22Rv1 (cell line): ENCODE data around the gene SERPINC1.
"Not testable (repeated sequence)": the region's sequence is repeated elsewhere in the genome, so short reads cannot be mapped to it uniquely, and the experiment has no call there.

ENCODE experiments used
- H3K27ac ChIP-seq: fragments of 450-650 bp; 2 replicates; pipeline ENCODE4 v1.5.1; 2017
- ZFX ChIP-seq: fragments of 450-650 bp; IDR thresholded peaks from 2 replicates; pipeline ENCODE4 v1.6.1; 2017; ENCODE audit warnings: antibody characterized with exemption, borderline replicate concordance
- TF ChIP-seq, protein P1 (sequence below): fragments of 450-650 bp; IDR thresholded peaks from 2 replicates; pipeline ENCODE4 v1.5.1; 2017; ENCODE audit warnings: mild to moderate bottlenecking

Gene SERPINC1

DNA sequence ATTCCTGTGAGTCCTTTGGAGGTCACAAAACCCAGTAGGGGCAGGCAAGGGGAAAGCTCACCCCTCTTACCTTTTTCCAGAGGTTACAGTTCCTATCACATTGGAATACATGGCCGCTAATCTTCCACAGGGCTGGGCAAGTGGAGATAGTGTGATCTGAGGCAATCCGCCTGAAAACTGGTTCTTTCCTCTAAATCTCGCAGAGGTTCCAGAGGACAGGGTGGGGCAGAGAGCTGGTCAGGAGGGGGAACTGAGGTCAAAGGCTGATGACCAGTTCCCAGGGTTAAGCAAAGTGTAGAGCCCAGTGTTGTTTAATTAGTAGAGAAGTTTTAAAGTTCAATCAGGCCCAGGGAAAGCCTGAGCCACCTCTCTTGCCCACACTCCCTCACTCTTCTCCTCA lies at the start of gene SERPINC1:
Gene SERPINC1 (minus strand): TSS at position 179 of the 400 bp plus-strand sequence. CDS start 68 bp downstream, at position 111.
- no peak within 1 kb of the TSS for H3K27ac ChIP-seq
- TF ChIP-seq, protein P1, sequence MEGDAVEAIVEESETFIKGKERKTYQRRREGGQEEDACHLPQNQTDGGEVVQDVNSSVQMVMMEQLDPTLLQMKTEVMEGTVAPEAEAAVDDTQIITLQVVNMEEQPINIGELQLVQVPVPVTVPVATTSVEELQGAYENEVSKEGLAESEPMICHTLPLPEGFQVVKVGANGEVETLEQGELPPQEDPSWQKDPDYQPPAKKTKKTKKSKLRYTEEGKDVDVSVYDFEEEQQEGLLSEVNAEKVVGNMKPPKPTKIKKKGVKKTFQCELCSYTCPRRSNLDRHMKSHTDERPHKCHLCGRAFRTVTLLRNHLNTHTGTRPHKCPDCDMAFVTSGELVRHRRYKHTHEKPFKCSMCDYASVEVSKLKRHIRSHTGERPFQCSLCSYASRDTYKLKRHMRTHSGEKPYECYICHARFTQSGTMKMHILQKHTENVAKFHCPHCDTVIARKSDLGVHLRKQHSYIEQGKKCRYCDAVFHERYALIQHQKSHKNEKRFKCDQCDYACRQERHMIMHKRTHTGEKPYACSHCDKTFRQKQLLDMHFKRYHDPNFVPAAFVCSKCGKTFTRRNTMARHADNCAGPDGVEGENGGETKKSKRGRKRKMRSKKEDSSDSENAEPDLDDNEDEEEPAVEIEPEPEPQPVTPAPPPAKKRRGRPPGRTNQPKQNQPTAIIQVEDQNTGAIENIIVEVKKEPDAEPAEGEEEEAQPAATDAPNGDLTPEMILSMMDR, result no peak
- no peak for TF ChIP-seq ZFX

DNA sequence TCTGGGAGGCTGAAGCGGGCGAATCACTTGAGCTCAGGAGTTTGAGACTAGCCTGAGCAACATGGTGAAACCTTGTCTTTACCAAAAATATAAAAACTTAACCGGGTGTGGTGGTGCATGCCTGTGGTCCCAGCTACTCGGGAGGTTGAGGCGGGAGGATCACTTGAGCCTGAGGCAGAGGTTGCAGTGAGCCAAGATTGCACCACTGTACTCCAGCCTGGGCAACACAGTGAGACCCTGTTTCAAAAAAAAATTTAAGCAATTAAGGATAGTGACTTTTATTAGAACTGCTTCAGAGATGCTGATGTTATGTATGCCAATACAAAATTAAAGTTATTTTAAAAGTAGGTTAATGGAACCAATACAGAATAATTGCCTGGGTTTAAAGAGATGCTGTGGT lies 48.8 kb upstream of the SERPINC1 start:
- not testable (repeated sequence) for H3K27ac ChIP-seq

DNA sequence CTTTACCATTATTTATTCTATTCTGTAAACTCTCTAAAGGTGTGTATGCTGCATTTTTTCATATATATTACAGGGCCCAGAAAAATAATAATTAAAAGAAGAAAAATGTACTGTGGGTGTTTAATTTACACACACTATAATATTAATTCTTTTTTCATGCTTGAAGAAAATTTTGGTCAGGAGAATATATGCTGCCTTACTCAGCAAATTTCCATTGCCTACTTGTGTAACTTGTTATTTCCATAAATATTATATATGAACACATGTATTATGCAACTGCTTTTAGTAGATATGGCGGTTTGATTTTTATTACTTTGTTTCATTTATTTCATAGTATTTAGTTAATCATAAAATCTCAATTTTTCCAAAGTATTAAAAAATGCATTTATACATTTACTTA lies 46.4 kb upstream of the SERPINC1 start:
- no peak for TF ChIP-seq ZFX
- TF ChIP-seq, protein P1, result no peak
- no peak overlapping the region for H3K27ac ChIP-seq

DNA sequence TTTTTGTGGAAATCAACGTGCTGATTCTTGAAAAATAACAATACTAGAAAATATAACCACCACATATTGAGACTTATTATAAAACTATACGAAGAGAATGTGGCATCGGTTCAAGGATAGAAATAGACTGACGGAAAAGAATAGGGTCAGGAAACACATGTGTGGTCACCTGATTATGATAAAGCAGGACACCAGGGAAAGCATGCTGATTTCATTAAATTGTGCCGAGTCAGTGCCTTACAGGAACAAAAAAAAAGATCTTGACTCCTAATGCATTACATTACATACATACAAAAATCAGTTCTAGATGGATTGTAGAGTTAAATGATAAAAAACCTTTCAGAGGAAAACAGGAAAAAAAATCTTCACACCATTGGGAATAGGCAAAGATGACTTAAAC lies 43.5 kb upstream of the SERPINC1 start:
- TF ChIP-seq, protein P1, result no peak
- TF ChIP-seq ZFX, result no peak
- H3K27ac ChIP-seq, result no peak overlapping the region

DNA sequence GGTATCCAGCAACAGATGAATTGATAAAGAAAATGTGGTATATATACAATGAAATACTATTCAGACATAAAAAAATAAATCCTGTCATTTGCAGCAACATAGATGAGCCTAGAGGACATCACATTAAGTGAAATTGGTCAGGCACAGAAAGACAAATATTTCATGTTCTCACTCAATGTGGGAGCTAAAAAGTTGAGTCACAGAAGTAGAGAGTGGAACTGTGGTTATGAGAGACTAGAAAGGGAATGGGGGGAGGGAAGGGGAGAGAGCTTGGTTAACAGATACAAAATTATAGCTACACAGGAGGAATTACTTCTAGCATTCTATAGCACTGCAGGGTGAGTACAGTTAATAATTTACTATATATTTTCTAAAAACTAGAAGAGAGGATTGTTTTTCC lies 37.1 kb upstream of the SERPINC1 start:
- TF ChIP-seq, protein P1, result no peak
- TF ChIP-seq ZFX, result no peak
- no peak overlapping the region for H3K27ac ChIP-seq

DNA sequence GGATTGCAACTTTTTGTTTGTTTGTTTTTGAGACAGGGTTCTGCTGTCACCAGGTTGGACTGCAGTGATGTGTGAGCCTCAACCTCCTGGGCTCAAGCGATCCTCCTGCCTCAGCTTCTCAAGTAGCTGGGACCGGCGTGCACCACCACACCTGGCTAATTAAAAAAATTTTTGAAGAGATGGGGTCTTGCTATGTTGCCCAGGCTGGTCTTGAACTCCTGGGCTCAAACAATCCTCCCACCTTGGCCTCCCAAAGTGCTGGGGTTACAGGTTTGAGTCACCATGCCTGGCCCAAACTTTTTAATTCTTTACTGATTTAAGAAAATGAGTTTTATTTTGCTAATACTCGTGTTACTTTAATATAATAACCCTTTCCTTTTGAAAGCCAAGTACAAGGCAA lies 31.5 kb upstream of the SERPINC1 start:
- H3K27ac ChIP-seq, result no peak overlapping the region
- TF ChIP-seq, protein P1, result no peak
- no peak for TF ChIP-seq ZFX

DNA sequence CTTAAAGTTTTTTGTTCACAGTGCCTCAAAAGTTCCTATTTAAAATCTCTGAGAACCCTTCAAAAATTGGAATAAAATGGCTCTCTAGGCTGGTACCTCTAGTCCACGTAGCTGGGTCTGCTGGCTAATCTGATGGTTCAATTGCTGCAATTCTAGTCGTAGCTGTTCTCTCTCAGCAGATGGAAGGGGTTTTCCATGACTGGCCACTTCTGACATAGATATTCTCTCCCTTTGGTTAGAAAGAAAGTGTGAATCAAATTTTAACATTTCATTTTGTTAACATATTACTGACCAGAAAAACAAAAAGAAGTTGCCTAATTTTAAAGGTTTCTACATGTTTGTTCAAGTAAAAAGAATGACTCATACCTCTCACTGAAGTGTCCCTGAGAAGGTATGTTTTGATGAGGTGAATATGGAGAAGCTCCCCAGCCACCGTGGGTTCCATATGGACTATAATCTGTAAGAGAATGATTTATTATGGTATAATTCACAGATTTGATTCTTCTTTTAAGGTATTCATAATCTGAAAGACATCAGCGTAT lies 29.3 kb upstream of the SERPINC1 start:
- no peak overlapping the region for H3K27ac ChIP-seq
- no peak for TF ChIP-seq ZFX
- TF ChIP-seq, protein P1, result no peak

DNA sequence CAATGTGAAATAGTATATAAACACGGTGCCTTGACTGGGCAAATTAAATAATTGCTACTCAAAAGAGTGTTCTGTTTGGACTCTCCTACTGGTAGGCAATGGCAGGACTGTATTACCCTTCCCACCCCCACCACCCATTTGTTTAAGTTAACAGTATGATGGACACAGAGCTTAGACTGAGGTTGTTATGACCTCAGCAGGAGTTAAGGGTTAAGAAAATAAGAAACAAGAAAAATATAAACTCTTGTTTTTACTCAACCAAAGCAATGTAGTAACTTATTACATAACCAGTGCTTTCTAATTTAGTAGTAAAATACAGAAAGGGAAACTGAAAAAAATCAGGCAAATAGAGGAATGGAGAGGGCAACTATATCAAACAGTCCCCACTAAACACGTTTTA lies 19.9 kb upstream of the SERPINC1 start:
- H3K27ac ChIP-seq, result no peak overlapping the region
- TF ChIP-seq, protein P1, result no peak
- TF ChIP-seq ZFX, result no peak
